Upper lobe of left lung (tissue), 4 donors: ENCODE data around the gene DDX10.

Experiments used
- CTCF ChIP-seq, 6 experiments: fragments of 450-650 bp in 4 of 6; fragments of 200-600 bp in 2 of 6; sonication (generic) in 2 of 6; IDR thresholded peaks; one replicate each; pipeline ENCODE4 v1.5.1; 2016 to 2019; ENCODE audit warnings: antibody characterized with exemption in 6 of 6
- POLR2A ChIP-seq, 4 donors: fragments of 450-650 bp; IDR thresholded peaks; one replicate each; pipeline ENCODE4 v1.5.1; 2016 to 2017; ENCODE audit warnings: antibody characterized with exemption in 4 of 4, mild to moderate bottlenecking in 2 of 4
- POLR2AphosphoS5 ChIP-seq, 2 donors: sonication (generic); formaldehyde crosslinking; IDR thresholded peaks; one replicate each; pipeline ENCODE4 v1.5.1; 2017; ENCODE audit warnings: antibody characterized with exemption in 2 of 2

DNA sequence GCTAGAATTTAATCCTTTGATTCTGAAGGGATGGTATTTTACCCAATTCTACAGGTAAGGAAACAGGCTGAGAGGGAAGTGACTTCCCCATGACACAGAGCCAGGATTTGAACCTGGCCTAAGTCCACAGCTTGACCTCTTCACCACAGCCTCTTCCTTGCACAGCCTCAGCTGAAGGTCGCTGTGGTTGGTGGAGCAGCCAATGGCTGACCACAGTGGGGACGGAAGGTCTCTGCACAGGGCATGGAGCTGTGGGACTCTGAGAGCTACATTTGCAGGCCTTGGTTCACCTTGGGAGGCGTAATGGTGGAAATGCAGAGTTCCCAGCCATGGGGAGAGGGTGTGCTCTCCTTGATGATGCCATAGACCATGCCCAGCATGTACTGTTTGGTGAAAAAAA lies 295.0 kb downstream of the DDX10 start:
- TF ChIP-seq CTCF (IDR thresholded peaks at IDR 0.05) (no peak), POLR2A (IDR thresholded peaks at IDR 0.05) (no peak), POLR2AphosphoS5 (IDR thresholded peaks at IDR 0.05) (no peak)
